OCI-LY7 (cell line): Measurements from ENCODE around the gene GTF2B.

Experiments
- EZH2phosphoT487 ChIP-seq: fragments of 200-600 bp; sonication (generic); IDR thresholded peaks from 2 replicates; pipeline ENCODE4 v1.6.1; 2018; ENCODE audit warnings: low read depth, borderline replicate concordance, mild to moderate bottlenecking, mixed run types, antibody characterized with exemption, low read length, moderate library complexity, mixed read lengths
- TF ChIP-seq, protein P1 (sequence below): fragments of 200-600 bp; sonication (generic); conservative IDR thresholded peaks from 2 replicates; pipeline ENCODE4 v1.5.1; 2014; ENCODE audit warnings: mild to moderate bottlenecking, antibody characterized with exemption, low read length, moderate library complexity, mixed read lengths

DNA sequence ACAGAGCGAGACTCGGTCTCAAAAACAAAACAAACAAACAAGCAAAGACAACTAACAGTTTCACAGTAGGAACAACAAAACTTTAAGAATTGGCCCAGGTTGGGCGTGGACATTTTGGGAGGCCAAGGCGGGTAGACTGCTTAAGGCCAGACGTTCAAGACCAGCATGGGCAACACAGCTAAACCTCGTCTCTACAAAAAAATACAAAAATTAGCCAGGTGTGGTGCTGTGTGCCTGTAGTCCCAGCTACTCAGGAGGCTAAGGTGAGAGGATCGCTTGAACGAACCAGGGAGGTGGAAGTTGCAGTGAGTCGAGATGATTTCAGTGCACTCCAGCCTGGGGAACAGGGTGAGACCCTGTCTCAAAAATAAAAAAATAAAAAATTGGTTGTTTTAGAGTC is 13.5 kb downstream of the GTF2B start:
- TF ChIP-seq, protein P1, sequence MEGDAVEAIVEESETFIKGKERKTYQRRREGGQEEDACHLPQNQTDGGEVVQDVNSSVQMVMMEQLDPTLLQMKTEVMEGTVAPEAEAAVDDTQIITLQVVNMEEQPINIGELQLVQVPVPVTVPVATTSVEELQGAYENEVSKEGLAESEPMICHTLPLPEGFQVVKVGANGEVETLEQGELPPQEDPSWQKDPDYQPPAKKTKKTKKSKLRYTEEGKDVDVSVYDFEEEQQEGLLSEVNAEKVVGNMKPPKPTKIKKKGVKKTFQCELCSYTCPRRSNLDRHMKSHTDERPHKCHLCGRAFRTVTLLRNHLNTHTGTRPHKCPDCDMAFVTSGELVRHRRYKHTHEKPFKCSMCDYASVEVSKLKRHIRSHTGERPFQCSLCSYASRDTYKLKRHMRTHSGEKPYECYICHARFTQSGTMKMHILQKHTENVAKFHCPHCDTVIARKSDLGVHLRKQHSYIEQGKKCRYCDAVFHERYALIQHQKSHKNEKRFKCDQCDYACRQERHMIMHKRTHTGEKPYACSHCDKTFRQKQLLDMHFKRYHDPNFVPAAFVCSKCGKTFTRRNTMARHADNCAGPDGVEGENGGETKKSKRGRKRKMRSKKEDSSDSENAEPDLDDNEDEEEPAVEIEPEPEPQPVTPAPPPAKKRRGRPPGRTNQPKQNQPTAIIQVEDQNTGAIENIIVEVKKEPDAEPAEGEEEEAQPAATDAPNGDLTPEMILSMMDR, result no peak
- no peak for TF ChIP-seq EZH2phosphoT487
